ENCODE results near the gene NEDD4L. TPM values are rescaled to one million over a fixed set of nuclear protein-coding genes. Genes with fewer than 3 reads are reported as not detected.

The NEDD4L gene
- total and polyA plus RNA-seq, 7 donors: 52.0 to 104 (median 57.4) TPM

GRCh38 chr18:58313491-58314032 lies 269.5 kb downstream of the NEDD4L start:
- intact Hi-C loops (cut with DNase I): no loop called here
- DNase-seq: no peak
- Histone ChIP-seq H3K27me3 (no peaks in the 10 kb centered on the region), H3K36me3 (no peaks in the 10 kb centered on the region), H3K27ac (peak overlapping the region; percentile 65 to 76 (median 74)), H3K4me3 (no peak overlapping the region), H3K9me3 (no peaks in the 10 kb centered on the region), H3K4me1 (peaks cover 0 to 68% (median 57%) of the 10 kb centered on the region in 4 donors)
- 50 to 79% methylated on average over 5 of the region's 5 CpGs for WGBS, 2 donors
- no peak for TF ChIP-seq EP300 (IDR thresholded peaks at IDR 0.05)
- TF ChIP-seq POLR2A (IDR thresholded peaks at IDR 0.05): no peak
- TF ChIP-seq POLR2AphosphoS5 (IDR thresholded peaks at IDR 0.05): no peak
- TF ChIP-seq CTCF (IDR thresholded peaks at IDR 0.05): no peak

- Histone ChIP-seq H3K4me3 (no peak overlapping the region), H3K36me3 (no peaks in the 10 kb centered on the region), H3K27me3 (no peaks in the 10 kb centered on the region), H3K27ac (peak overlapping the region; percentile 65 to 76 (median 74)), H3K9me3 (no peaks in the 10 kb centered on the region), H3K4me1 (peaks cover 0 to 68% (median 57%) of the 10 kb centered on the region in 4 donors)
- 65 to 78% methylated on average over 7 of the region's 7 CpGs for WGBS, 2 donors
- TF ChIP-seq POLR2A (IDR thresholded peaks at IDR 0.05): no peak
- peak; percentile 24 to 69 (median 50) for TF ChIP-seq POLR2AphosphoS5 (IDR thresholded peaks at IDR 0.05)
- intact Hi-C loops (cut with DNase I): no loop called here
- DNase-seq: peak; percentile 83
Observed at GRCh38 chr18:58314284-58314683, 270.3 kb downstream of the NEDD4L start.

GRCh38 chr18:58315041-58315440 lies 271.0 kb downstream of the NEDD4L start:
- DNase-seq: no peak
- no peaks in the 10 kb centered on the region for H3K36me3 ChIP-seq
- no peaks in the 10 kb centered on the region for H3K9me3 ChIP-seq
- H3K4me3 ChIP-seq: no peak overlapping the region
- peak overlapping the region; percentile 65 to 76 (median 74) for H3K27ac ChIP-seq
- H3K27me3 ChIP-seq: no peaks in the 10 kb centered on the region
- intact Hi-C loops (cut with DNase I): loop anchor here (5.0 kb wide), 1 partner anchor 268 kb away; no protein-coding TSS in a partner anchor
- peaks cover 0 to 60% (median 50%) of the 10 kb centered on the region in 4 donors for H3K4me1 ChIP-seq
- TF ChIP-seq POLR2A (IDR thresholded peaks at IDR 0.05) (no peak), EP300 (IDR thresholded peaks at IDR 0.05) (no peak), POLR2AphosphoS5 (IDR thresholded peaks at IDR 0.05) (no peak), CTCF (IDR thresholded peaks at IDR 0.05) (no peak)
- WGBS, 2 donors: 89 to 92% methylated on average over 8 of the region's 8 CpGs

- TF ChIP-seq POLR2AphosphoS5 (IDR thresholded peaks at IDR 0.05) (peak in 1 of 4 donors; percentile 55), EP300 (IDR thresholded peaks at IDR 0.05) (no peak)
- Histone ChIP-seq H3K36me3 (no peaks in the 10 kb centered on the region), H3K27me3 (no peaks in the 10 kb centered on the region), H3K9me3 (no peaks in the 10 kb centered on the region), H3K27ac (peak overlapping the region; percentile 65 to 76 (median 74)), H3K4me1 (peaks cover 0 to 53% (median 44%) of the 10 kb centered on the region in 4 donors), H3K4me3 (no peak overlapping the region)
- no peak for DNase-seq
- 27 to 64% methylated on average over 15 of the region's 15 CpGs for WGBS, 2 donors
- intact Hi-C loops (cut with DNase I): loop anchor here (5.0 kb wide), 1 partner anchor 268 kb away; no protein-coding TSS in a partner anchor
Observed at GRCh38 chr18:58315739-58316215, 271.8 kb downstream of the NEDD4L start.

- TF ChIP-seq POLR2AphosphoS5 (IDR thresholded peaks at IDR 0.05) (peak in 1 of 4 donors; percentile 28), EP300 (IDR thresholded peaks at IDR 0.05) (no peak), CTCF (IDR thresholded peaks at IDR 0.05) (no peak)
- Histone ChIP-seq H3K4me1 (peaks cover 0 to 53% (median 42%) of the 10 kb centered on the region in 4 donors), H3K27me3 (no peaks in the 10 kb centered on the region), H3K9me3 (no peaks in the 10 kb centered on the region), H3K27ac (peak overlapping the region; percentile 65 to 76 (median 74)), H3K36me3 (no peaks in the 10 kb centered on the region), H3K4me3 (no peak overlapping the region)
- DNase-seq: no peak
- intact Hi-C loops (cut with DNase I): loop anchor here (5.0 kb wide), 1 partner anchor 269 kb away; no protein-coding TSS in a partner anchor
- WGBS, 2 donors: 68 to 77% methylated on average over 16 of the region's 16 CpGs
Observed at GRCh38 chr18:58316396-58317342, 272.6 kb downstream of the NEDD4L start.

All from sigmoid colon (tissue), 7 donors.